GM18511 (cell line): ENCODE data around the gene CRPPA.
A peak's percentile ranks its signal among the peaks of the same experiment; 100 is the strongest.

ENCODE experiments used
- ATAC-seq: cut with Tn5 transposase; IDR thresholded peaks from one replicate; pipeline ENCODE4 v1.9.1; 2021; ENCODE audit warnings: mild to moderate bottlenecking, moderate library complexity; ENCODE audit not compliant: unreplicated experiment

CRPPA gene

GRCh38 chr7:16428182-16428581, 6.8 kb upstream of the CRPPA start:
- ATAC-seq = no peak

- ATAC-seq = no peak
Observed at GRCh38 chr7:16423761-16424160, 2.4 kb upstream of the CRPPA start.

- no peak for ATAC-seq
Observed at GRCh38 chr7:16422917-16423316, 1.6 kb upstream of the CRPPA start.

- ATAC-seq = no peak
Observed at GRCh38 chr7:16422103-16422435, 731 bp upstream of the CRPPA start.

GRCh38 chr7:16420649-16421332, 547 bp downstream of the CRPPA start:
- peak; percentile 88 for ATAC-seq

GRCh38 chr7:16420329-16420648, 1.0 kb downstream of the CRPPA start:
- ATAC-seq = no peak

GRCh38 chr7:16419859-16420258, 1.5 kb downstream of the CRPPA start:
- no peak for ATAC-seq

GRCh38 chr7:16419126-16419525, 2.2 kb downstream of the CRPPA start:
- ATAC-seq = no peak

- no peak for ATAC-seq
Observed at GRCh38 chr7:16417906-16418305, 3.4 kb downstream of the CRPPA start.

- no peak for ATAC-seq
Observed at GRCh38 chr7:16416289-16417282, 4.8 kb downstream of the CRPPA start.

GRCh38 chr7:16412274-16413254, 8.8 kb downstream of the CRPPA start:
- no peak for ATAC-seq

- ATAC-seq = no peak
Observed at GRCh38 chr7:16411391-16411790, 9.9 kb downstream of the CRPPA start.

- no peak for ATAC-seq
Observed at GRCh38 chr7:16409777-16410176, 11.6 kb downstream of the CRPPA start.

- ATAC-seq = peak; percentile 60
Observed at GRCh38 chr7:16404636-16405035, 16.7 kb downstream of the CRPPA start.

- ATAC-seq = no peak
Observed at GRCh38 chr7:16403475-16403874, 17.9 kb downstream of the CRPPA start.

- no peak for ATAC-seq
Observed at GRCh38 chr7:16402940-16403339, 18.4 kb downstream of the CRPPA start.

- no peak for ATAC-seq
Observed at GRCh38 chr7:16402091-16402490, 19.2 kb downstream of the CRPPA start.

GRCh38 chr7:16400893-16401275, 20.5 kb downstream of the CRPPA start:
- no peak for ATAC-seq

GRCh38 chr7:16399916-16400892, 21.1 kb downstream of the CRPPA start:
- no peak for ATAC-seq

GRCh38 chr7:16399265-16399831, 22.0 kb downstream of the CRPPA start:
- ATAC-seq = no peak
